ENCODE measurements around the gene ZFYVE28. TPM values are rescaled to one million over a fixed set of nuclear protein-coding genes. Genes with fewer than 3 reads are reported as not detected.

Gene ZFYVE28
- total RNA-seq, 4 donors from 2014 or later: 20.6 to 153 (median 63.2) TPM

GRCh38 chr4:2371765-2372487 lies 46.5 kb downstream of the ZFYVE28 start:
- H3K27me3 ChIP-seq: no peaks in the 10 kb centered on the region
- H3K4me1 ChIP-seq: no peaks in the 10 kb centered on the region
- no peak for TF ChIP-seq POLR2A (IDR thresholded peaks at IDR 0.05)
- TF ChIP-seq, protein P1, sequence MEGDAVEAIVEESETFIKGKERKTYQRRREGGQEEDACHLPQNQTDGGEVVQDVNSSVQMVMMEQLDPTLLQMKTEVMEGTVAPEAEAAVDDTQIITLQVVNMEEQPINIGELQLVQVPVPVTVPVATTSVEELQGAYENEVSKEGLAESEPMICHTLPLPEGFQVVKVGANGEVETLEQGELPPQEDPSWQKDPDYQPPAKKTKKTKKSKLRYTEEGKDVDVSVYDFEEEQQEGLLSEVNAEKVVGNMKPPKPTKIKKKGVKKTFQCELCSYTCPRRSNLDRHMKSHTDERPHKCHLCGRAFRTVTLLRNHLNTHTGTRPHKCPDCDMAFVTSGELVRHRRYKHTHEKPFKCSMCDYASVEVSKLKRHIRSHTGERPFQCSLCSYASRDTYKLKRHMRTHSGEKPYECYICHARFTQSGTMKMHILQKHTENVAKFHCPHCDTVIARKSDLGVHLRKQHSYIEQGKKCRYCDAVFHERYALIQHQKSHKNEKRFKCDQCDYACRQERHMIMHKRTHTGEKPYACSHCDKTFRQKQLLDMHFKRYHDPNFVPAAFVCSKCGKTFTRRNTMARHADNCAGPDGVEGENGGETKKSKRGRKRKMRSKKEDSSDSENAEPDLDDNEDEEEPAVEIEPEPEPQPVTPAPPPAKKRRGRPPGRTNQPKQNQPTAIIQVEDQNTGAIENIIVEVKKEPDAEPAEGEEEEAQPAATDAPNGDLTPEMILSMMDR (IDR thresholded peaks at IDR 0.05): no peak
- no peak overlapping the region for H3K27ac ChIP-seq
- DNase-seq: peak in 1 of 3 donors; percentile 34
- H3K9me3 ChIP-seq: no peaks in the 10 kb centered on the region
- H3K36me3 ChIP-seq: no peaks in the 10 kb centered on the region
- H3K4me3 ChIP-seq: no peak overlapping the region

GRCh38 chr4:2370597-2371320 lies 47.7 kb downstream of the ZFYVE28 start:
- no peak for TF ChIP-seq POLR2A (IDR thresholded peaks at IDR 0.05)
- TF ChIP-seq, protein P1 (IDR thresholded peaks at IDR 0.05): no peak
- no peaks in the 10 kb centered on the region for H3K9me3 ChIP-seq
- DNase-seq: peak in 1 of 3 donors; percentile 26

GRCh38 chr4:2368746-2369437 lies 49.6 kb downstream of the ZFYVE28 start:
- no peaks in the 10 kb centered on the region for H3K36me3 ChIP-seq
- no peaks in the 10 kb centered on the region for H3K27me3 ChIP-seq
- peak in 1 of 3 donors; percentile 2 for DNase-seq
- no peak overlapping the region for H3K4me3 ChIP-seq
- TF ChIP-seq, protein P1 (IDR thresholded peaks at IDR 0.05): no peak
- TF ChIP-seq POLR2A (IDR thresholded peaks at IDR 0.05): no peak
- no peaks in the 10 kb centered on the region for H3K9me3 ChIP-seq
- no peak overlapping the region for H3K27ac ChIP-seq
- peaks cover 0 to 19% (median 4%) of the 10 kb centered on the region in 4 donors for H3K4me1 ChIP-seq

More at GRCh38 chr4:2370597-2371320, 47.7 kb downstream of the ZFYVE28 start:
- Histone ChIP-seq H3K36me3 (no peaks in the 10 kb centered on the region), H3K4me1 (peaks cover 0 to under 1% (median 0%) of the 10 kb centered on the region in 4 donors), H3K4me3 (no peak overlapping the region), H3K27ac (no peak overlapping the region), H3K27me3 (no peaks in the 10 kb centered on the region)

DNA sequence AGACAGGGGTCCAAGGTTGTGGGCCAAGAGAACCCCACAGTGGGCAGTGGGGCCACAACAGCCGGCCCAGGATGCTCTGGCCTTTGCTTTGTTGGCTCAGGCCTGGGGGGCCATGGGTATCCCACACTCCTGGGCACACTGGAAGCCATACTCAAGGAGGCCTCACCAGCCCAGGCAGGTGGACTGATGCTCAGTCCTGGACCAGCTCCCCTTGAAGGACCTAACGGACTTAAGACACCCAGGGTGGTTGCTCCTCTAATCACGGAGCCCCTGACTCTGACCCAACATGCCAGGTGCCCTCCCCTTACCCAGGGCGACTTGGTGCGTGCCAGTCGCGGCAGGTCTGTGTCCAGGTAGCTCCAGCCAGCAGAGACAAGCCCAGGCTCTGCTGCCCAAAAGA lies 50.8 kb downstream of the ZFYVE28 start:
- no peak for DNase-seq
- no peak for TF ChIP-seq POLR2A (IDR thresholded peaks at IDR 0.05)
- TF ChIP-seq, protein P1 (IDR thresholded peaks at IDR 0.05): no peak
- Histone ChIP-seq H3K27ac (no peak overlapping the region), H3K4me1 (peaks cover 0 to 28% (median 6%) of the 10 kb centered on the region in 4 donors), H3K4me3 (no peak overlapping the region), H3K9me3 (no peaks in the 10 kb centered on the region), H3K27me3 (no peaks in the 10 kb centered on the region), H3K36me3 (no peaks in the 10 kb centered on the region)

DNA sequence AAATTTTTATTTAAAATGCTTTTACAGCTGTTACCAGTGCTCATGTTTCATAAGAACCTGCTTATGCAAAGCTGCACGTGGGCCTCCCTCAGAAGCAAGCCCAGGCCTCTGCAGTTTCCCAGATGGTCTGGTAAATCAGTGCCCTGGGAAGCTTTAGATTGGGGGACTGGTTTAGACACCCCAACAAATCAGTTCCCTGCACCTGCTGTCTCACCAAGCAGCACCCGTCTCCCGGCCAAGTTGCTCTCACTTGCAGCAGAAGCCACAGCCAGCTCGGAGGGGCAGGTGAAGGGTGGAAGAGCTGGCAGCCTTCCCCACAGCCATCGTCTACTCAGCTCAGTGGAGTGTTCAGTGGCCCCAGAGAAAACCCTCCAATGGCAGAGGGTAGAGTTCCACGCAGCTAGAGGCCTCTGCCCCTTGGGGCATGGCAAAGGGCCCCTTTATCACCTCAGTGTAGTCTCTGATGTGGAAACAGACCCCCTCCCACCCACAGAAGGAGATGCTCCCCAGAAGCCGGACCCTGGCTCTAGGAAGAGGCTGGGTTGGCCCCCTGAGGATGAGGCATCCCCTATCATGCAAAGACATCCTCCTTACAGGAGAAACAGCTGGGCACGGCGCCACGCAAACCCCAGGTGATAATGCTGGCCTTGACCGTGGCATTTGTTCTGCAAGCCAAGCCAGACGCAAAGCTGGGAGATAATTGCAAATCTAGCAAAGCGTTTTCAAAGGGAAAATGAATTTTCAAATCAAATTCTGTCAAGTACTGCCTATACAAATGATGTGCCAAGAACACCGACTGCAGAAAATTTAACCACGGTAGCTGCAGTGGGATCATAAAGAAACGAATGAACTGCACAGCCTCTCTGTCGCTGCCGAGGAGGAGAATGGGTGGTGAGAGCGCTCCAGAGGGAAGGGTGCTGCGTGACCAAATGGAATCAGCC lies 51.9 kb downstream of the ZFYVE28 start:
- H3K4me1 ChIP-seq: peaks cover 0 to 28% (median 6%) of the 10 kb centered on the region in 4 donors
- no peak overlapping the region for H3K4me3 ChIP-seq
- H3K9me3 ChIP-seq: no peaks in the 10 kb centered on the region
- H3K27me3 ChIP-seq: no peaks in the 10 kb centered on the region
- TF ChIP-seq, protein P1 (IDR thresholded peaks at IDR 0.05): no peak
- TF ChIP-seq POLR2A (IDR thresholded peaks at IDR 0.05): no peak
- no peak for DNase-seq
- H3K36me3 ChIP-seq: no peaks in the 10 kb centered on the region
- H3K27ac ChIP-seq: no peak overlapping the region

All from Peyer's patch (tissue), 4 donors.